GM10266 (cell line): ENCODE data around the gene MEGF11.

Source experiments
- DNase-seq: peaks from one replicate; pipeline ENCODE4 v3.0.0; 2012; ENCODE audit errors: extremely low spot score
- TF ChIP-seq, protein P1 (sequence below): IDR thresholded peaks from 2 replicates; pipeline ENCODE4 v1.5.1; 2012; ENCODE audit warnings: mild to moderate bottlenecking, low read depth; ENCODE audit not compliant: control insufficient read depth, insufficient read depth; ENCODE audit errors: missing control alignments

The MEGF11 gene

GRCh38 chr15:66098022-66098363 lies 155.6 kb downstream of the MEGF11 start:
- DNase-seq: no peak
- TF ChIP-seq, protein P1, sequence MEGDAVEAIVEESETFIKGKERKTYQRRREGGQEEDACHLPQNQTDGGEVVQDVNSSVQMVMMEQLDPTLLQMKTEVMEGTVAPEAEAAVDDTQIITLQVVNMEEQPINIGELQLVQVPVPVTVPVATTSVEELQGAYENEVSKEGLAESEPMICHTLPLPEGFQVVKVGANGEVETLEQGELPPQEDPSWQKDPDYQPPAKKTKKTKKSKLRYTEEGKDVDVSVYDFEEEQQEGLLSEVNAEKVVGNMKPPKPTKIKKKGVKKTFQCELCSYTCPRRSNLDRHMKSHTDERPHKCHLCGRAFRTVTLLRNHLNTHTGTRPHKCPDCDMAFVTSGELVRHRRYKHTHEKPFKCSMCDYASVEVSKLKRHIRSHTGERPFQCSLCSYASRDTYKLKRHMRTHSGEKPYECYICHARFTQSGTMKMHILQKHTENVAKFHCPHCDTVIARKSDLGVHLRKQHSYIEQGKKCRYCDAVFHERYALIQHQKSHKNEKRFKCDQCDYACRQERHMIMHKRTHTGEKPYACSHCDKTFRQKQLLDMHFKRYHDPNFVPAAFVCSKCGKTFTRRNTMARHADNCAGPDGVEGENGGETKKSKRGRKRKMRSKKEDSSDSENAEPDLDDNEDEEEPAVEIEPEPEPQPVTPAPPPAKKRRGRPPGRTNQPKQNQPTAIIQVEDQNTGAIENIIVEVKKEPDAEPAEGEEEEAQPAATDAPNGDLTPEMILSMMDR: no peak

- TF ChIP-seq, protein P1: no peak
- DNase-seq: no peak
Observed at GRCh38 chr15:66097151-66098021, 156.2 kb downstream of the MEGF11 start.

DNA sequence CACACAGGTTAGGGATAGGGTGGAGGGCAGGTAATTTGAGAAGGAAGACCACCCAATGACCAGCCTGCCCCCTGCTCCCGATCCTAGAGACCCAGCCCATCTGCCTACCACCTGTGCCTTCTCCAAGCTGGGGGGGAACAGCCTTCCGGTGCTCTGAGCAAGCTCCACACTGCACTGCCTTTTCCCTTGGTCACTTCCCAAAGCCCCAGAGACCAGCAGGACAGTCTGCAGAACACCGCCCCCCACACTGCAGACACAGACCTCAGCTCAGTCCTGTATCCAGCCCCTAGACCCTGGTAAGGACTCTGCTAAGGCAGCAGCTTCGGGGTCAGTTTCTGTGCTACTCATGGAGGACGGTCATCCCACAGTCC lies 156.9 kb downstream of the MEGF11 start:
- DNase-seq: no peak
- TF ChIP-seq, protein P1: no peak

DNA sequence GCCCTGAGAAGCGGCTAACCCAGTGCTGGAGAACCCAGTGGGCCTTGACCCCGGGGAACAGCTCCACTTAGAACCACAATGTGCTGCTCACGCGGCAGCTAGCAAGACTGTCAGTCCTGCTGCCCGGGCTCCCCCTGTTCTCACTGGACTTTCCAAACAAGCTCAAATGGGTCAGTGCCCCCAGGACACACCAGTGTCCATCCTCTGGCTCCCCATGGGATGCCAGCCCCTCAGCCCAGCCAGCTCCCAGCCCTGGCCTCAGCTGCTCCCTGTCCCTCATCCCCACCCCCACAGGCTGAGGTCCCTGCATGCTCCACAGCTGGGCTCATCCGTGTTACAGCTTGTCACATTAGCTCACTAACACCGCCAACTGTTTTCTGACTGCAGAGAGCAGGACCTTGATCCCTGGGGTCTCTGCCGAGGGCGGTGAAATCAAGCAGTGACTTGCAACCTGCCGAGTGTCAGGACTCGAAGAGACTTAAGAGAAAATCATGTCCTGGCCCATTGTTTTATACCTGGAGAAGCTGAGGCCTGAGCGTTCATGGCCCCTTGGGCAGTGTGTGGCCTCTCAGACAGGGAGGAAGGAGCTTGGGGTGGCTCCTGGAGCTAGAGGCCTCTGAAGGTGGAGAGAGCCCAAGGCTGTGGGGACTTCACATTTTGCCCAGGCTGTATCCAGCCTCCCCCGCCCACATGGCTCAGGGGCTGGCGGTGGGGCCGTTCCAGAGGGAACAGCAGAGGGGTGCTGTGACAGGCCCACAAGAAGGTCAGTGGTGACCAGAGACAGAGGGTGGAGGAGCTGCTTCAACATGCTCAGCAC lies 157.5 kb downstream of the MEGF11 start:
- TF ChIP-seq, protein P1: no peak
- DNase-seq: no peak

DNA sequence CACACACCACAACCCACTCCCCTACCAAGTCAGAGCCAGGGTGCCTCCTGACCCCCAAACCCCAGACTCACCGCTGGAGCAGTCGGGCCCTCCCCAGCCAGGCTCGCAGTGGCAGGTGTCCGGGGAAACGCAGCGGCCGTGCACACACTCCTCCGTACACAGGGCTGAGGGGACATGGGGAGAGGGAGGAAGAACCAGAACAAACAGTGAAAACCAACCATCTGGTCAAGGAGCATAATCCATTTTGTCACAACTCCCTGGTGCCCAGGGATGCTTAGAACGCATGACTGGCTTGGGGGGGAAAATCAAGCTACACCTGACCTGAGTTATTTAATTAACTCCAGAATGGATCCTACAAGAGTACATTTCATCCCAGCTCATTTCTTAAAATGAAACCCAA lies 159.2 kb downstream of the MEGF11 start:
- TF ChIP-seq, protein P1: no peak
- DNase-seq: no peak

DNA sequence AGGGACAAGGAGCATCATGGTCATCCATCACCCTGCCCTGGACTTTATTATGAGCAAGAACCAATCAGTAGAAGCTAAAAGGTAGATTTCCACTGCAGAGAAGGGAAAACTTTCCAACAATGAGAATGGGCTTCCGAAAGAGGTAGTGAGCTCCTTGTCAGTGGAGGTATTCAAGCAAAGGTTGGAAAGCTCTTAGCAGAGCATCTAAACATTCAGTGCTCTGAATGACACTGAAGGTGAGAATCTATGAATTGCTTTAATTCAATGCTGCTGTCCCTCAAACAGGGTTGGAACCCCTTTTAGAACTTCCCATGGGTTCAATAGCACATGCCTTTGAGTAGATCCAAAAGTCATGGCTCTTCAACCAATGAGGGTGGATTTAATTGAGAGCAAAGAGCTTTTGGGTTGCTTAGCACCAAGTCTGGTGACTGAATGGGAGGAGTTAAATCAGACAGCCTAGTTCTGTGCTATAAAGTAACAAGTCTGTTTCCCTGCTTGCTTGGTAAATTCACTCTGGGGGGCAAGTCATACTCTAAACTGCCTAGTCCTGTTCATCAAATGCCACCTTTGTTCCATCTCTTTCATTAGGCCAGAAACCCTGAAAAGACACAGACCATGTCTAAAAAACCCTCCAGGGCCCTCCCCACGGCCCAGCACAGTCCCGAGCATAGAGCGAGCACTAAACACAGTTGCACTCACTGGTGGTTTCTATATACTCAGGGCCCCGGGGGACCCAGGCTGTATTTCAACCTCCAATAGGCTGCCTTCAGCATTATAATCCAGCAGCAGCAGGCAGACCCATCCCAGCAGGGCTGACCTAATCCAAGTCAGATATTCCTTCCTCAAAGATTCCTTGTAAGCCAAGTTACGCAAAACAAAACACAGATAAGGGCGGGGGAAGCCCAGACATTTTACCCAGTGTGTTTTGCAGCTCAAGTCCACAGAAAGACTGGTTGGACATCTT lies 161.2 kb downstream of the MEGF11 start:
- DNase-seq: no peak
- TF ChIP-seq, protein P1: no peak
